Peyer's patch (tissue), 4 donors: Measurements from ENCODE around the gene MRPL54. TPM values are rescaled to one million over a fixed set of nuclear protein-coding genes. Genes with fewer than 3 reads are reported as not detected.

Experiments used
- DNase-seq, 3 donors: peaks; one replicate each; pipeline ENCODE4 v3.0.0-alpha.2; 2017 to 2019
- H3K27ac ChIP-seq, 4 donors: fragments of 200-600 bp; sonication (generic); one replicate each; pipeline ENCODE4 v1.5.1; 2016 to 2019
- H3K27me3 ChIP-seq, 2 donors: fragments of 200-600 bp; sonication (generic); one replicate each; pipeline ENCODE4 v1.5.1; 2019
- H3K36me3 ChIP-seq, 3 donors: fragments of 200-600 bp; sonication (generic); one replicate each; pipeline ENCODE4 v1.5.1; 2016 to 2019
- H3K4me1 ChIP-seq, 4 donors: fragments of 200-600 bp; sonication (generic); one replicate each; pipeline ENCODE4 v1.5.1; 2016 to 2019
- H3K4me3 ChIP-seq, 4 donors: fragments of 200-600 bp; sonication (generic); 1 replicate in 3 of 4; 2 replicates in 1 of 4; pipeline ENCODE4 v1.5.1; 2016 to 2019; ENCODE audit warnings: mild to moderate bottlenecking in 1 of 4
- H3K9me3 ChIP-seq, 4 donors: fragments of 200-600 bp; sonication (generic); one replicate each; pipeline ENCODE4 v1.5.1; 2016 to 2019; ENCODE audit warnings: mild to moderate bottlenecking in 1 of 4
- CTCF ChIP-seq, 6 experiments: fragments of 450-650 bp in 4 of 6; fragments of 200-600 bp in 2 of 6; sonication (generic) in 1 of 6; IDR thresholded peaks; one replicate each; pipeline ENCODE4 v1.5.1; 2017 to 2019; ENCODE audit warnings: antibody characterized with exemption in 6 of 6, mild to moderate bottlenecking in 3 of 6, moderate library complexity in 1 of 6
- POLR2A ChIP-seq, 2 donors: fragments of 450-650 bp; IDR thresholded peaks; one replicate each; pipeline ENCODE4 v1.5.1; 2017; ENCODE audit warnings: antibody characterized with exemption in 2 of 2, mild to moderate bottlenecking in 2 of 2, moderate library complexity in 2 of 2
- total RNA-seq, 4 donors: library from RNA; depleted of rRNA; stranded (reverse); fragments of >200 nt; gene quantifications; one replicate each; pipeline ENCODE4 v1.1.0, GENCODE V29; 2016

MRPL54 gene
- total RNA-seq, 4 donors from 2014 or later = 21.4 to 58.5 (median 47.2) TPM

GRCh38 chr19:3785451-3785937 lies 23.0 kb downstream of the MRPL54 start:
- Histone ChIP-seq H3K27ac (peak overlapping the region in 3 of 4 donors; percentile 43 to 52 (median 43)), H3K36me3 (no peaks in the 10 kb centered on the region), H3K27me3 (no peaks in the 10 kb centered on the region), H3K4me1 (peaks cover 0 to 12% (median 4%) of the 10 kb centered on the region in 4 donors), H3K4me3 (peak overlapping the region; percentile 26 to 60 (median 54)), H3K9me3 (peaks cover 0 to 23% (median 10%) of the 10 kb centered on the region in 4 donors)
- TF ChIP-seq CTCF (IDR thresholded peaks at IDR 0.05) (no peak), POLR2A (IDR thresholded peaks at IDR 0.05) (no peak)
- DNase-seq = no peak

GRCh38 chr19:3785938-3786824 lies 23.7 kb downstream of the MRPL54 start, which contains the start of gene MATK:
Gene MATK (minus strand): TSS chr19:3786381. CDS start chr19:3785135, 1,246 bp downstream.
- H3K4me1 ChIP-seq = peaks cover 0 to 12% (median 4%) of the 10 kb centered on the region in 4 donors
- H3K9me3 ChIP-seq = peaks cover 0 to 20% (median 9%) of the 10 kb centered on the region in 4 donors
- TF ChIP-seq POLR2A (IDR thresholded peaks at IDR 0.05) (no peak), CTCF (IDR thresholded peaks at IDR 0.05) (no peak)
- no peak for DNase-seq
- peak within 1 kb of the TSS; percentile 26 to 60 (median 54) for H3K4me3 ChIP-seq
- peak within 1 kb of the TSS in 3 of 4 donors; percentile 43 to 52 (median 43) for H3K27ac ChIP-seq
- no peaks in the 10 kb centered on the region for H3K36me3 ChIP-seq
- no peaks in the 10 kb centered on the region for H3K27me3 ChIP-seq

- H3K9me3 ChIP-seq = no peaks in the 10 kb centered on the region
- H3K27me3 ChIP-seq = no peaks in the 10 kb centered on the region
- H3K4me3 ChIP-seq = no peak overlapping the region
- TF ChIP-seq CTCF (IDR thresholded peaks at IDR 0.05) = no peak
- TF ChIP-seq POLR2A (IDR thresholded peaks at IDR 0.05) = no peak
- peaks cover 0 to 12% (median 4%) of the 10 kb centered on the region in 4 donors for H3K4me1 ChIP-seq
- no peak overlapping the region for H3K27ac ChIP-seq
- peak in 1 of 3 donors; percentile 34 for DNase-seq
- no peaks in the 10 kb centered on the region for H3K36me3 ChIP-seq
Observed at GRCh38 chr19:3788996-3789778, 26.7 kb downstream of the MRPL54 start.

GRCh38 chr19:3790209-3790734 lies 27.8 kb downstream of the MRPL54 start:
- no peak for DNase-seq
- Histone ChIP-seq H3K27ac (no peak overlapping the region), H3K27me3 (no peaks in the 10 kb centered on the region), H3K9me3 (no peaks in the 10 kb centered on the region), H3K36me3 (no peaks in the 10 kb centered on the region), H3K4me1 (peaks cover 0 to 8% (median under 1%) of the 10 kb centered on the region in 4 donors), H3K4me3 (no peak overlapping the region)
- TF ChIP-seq CTCF (IDR thresholded peaks at IDR 0.05) (no peak), POLR2A (IDR thresholded peaks at IDR 0.05) (no peak)

GRCh38 chr19:3790941-3791340 lies 28.5 kb downstream of the MRPL54 start:
- Histone ChIP-seq H3K36me3 (no peaks in the 10 kb centered on the region), H3K4me3 (no peak overlapping the region), H3K4me1 (peaks cover 0 to 1% (median 0%) of the 10 kb centered on the region in 4 donors), H3K27ac (no peak overlapping the region), H3K9me3 (no peaks in the 10 kb centered on the region), H3K27me3 (no peaks in the 10 kb centered on the region)
- DNase-seq = no peak
- TF ChIP-seq POLR2A (IDR thresholded peaks at IDR 0.05) (no peak), CTCF (IDR thresholded peaks at IDR 0.05) (no peak)
